Right renal cortex interstitium (tissue), 3 donors: ENCODE data around the gene KRTAP5-5. TPM values are rescaled to one million over a fixed set of nuclear protein-coding genes. Genes with fewer than 3 reads are reported as not detected.
A peak's percentile ranks its signal among the peaks of the same experiment; 100 is the strongest.
"Not testable (repeated sequence)": the region's sequence is repeated elsewhere in the genome, so short reads cannot be mapped to it uniquely, and the experiment has no call there.

Source experiments
- DNase-seq, 3 donors: peaks; one replicate each; pipeline ENCODE4 v3.0.0-alpha.2; 2013; ENCODE audit warnings: low read depth in 3 of 3, low spot score in 2 of 3
- polyA plus RNA-seq, 3 donors: library from polyadenylated mRNA; unstranded; fragments of 120-200 nt; gene quantifications; one replicate each; pipeline ENCODE4 v1.2.1, GENCODE V29; 2013; ENCODE audit not compliant: insufficient read length in 3 of 3

KRTAP5-5 gene
- polyA plus RNA-seq, 3 donors: not detected

DNA sequence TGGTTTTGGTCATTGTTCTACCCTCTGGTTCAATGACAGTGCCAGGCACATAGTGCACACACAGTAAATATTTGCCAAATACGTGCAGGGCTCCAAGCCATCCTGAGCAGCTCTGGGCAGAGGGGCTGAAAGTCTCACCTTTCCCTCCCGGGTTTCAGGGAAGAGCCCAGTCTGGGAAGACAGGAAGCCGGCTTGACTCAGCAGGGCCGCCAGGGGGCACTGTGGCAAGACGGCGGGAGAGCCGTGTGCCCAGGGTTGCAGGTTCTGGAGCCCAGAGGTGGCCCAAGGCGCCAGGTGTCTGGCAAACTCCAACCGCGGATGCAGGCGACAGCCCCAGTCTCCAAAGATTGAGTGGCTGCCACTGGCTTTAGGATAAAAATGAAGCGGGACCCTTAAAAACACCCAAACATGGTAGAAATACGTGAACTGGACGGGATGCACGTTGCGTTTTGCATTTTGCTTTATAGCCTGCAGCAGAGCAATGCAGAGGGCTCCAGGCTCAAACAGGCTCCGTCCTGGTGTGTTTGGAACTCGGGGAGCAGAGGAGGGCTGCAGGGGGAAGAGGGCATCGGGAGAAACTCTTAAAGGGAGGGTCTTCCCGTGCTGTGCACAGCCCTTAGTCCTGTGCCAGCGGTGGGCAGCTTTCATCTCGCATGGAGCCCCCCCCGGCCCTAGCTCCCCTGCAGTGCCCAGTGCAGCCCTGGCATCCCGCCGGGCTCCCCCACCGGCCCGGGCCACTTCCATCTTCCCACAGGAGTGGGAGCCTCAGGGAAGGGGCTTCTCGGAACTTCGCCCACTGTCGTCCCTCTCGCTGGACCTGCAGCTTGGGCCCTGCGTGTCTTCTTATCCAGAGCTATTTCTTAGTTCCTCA lies 10.7 kb downstream of the KRTAP5-5 start:
- no peak for DNase-seq

GRCh38 chr11:1641096-1641495 lies 11.5 kb downstream of the KRTAP5-5 start:
- no peak for DNase-seq

- DNase-seq: no peak
These were observed 12.9 kb downstream of the KRTAP5-5 start for GRCh38 chr11:1642288-1643145.

DNA sequence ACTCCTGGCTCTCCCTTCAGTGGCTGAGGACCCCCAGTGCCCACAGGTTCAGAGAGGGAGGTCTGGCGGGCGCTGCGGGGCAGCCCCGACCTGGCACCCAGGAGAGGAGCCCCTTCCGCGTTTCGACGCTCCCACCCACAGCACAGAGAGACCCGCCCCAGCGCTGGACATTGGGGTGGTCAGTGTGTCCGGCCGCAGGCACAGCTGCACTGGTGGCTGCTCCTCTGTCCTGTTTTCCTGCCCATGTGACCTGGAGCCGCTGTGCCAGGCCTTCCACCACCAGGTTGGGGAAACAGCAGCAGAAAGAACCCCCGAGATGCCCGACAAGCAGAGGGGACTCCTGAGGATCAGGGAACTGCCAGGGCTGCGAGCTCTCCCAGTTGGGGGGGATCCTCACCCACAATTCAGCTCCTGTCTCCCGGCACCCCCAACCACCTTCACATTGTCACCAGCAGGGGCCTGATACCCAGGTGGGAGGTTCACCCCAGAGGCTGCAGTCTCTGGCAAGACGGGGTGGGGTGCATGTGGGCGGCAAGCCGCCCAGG lies 13.6 kb downstream of the KRTAP5-5 start:
- no peak for DNase-seq

GRCh38 chr11:1644601-1645356 lies 15.2 kb downstream of the KRTAP5-5 start:
- no peak for DNase-seq

GRCh38 chr11:1645357-1645821 lies 15.8 kb downstream of the KRTAP5-5 start:
- DNase-seq: no peak

- not testable (repeated sequence) for DNase-seq
These were observed 17.0 kb downstream of the KRTAP5-5 start for GRCh38 chr11:1646540-1646939.

DNA sequence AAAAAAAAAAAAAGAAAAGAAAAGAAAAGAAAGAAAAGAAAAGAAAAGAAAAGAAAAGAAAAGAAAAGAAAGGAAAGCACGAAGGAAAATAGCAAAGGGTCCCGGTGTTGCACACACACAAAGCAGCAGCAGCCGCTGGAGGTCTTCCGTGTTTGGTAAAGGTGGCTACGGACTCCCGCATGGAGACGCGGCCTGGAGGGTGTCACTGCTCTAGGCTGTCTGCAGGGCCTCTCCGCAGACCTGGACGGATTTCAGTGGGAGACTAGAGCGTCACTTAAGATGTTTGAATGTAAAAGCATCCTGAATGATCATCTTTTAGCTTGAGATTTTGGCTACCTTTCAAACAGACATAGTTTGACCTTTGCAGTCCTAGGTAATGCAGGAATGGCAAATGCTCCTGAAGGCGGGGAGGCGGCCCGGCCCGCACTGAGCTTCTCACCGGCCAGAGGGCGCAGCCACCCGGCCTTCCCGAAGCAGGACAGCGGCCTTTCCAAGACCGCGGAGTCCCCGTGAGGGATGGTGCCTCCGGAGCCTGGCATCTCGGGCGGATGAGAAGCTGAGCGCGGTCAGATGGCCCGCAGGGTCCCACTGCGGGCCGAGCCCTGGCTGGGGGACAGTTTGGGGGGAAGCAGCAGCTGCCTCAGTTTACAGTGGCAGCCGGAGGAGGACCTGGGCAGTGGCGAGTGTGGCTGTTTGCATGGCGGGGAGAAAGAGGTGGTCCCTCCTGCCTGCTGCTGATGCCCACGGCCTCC lies 18.5 kb downstream of the KRTAP5-5 start:
- DNase-seq: no peak

- no peak for DNase-seq
These were observed 19.3 kb downstream of the KRTAP5-5 start for GRCh38 chr11:1648653-1649420.

DNA sequence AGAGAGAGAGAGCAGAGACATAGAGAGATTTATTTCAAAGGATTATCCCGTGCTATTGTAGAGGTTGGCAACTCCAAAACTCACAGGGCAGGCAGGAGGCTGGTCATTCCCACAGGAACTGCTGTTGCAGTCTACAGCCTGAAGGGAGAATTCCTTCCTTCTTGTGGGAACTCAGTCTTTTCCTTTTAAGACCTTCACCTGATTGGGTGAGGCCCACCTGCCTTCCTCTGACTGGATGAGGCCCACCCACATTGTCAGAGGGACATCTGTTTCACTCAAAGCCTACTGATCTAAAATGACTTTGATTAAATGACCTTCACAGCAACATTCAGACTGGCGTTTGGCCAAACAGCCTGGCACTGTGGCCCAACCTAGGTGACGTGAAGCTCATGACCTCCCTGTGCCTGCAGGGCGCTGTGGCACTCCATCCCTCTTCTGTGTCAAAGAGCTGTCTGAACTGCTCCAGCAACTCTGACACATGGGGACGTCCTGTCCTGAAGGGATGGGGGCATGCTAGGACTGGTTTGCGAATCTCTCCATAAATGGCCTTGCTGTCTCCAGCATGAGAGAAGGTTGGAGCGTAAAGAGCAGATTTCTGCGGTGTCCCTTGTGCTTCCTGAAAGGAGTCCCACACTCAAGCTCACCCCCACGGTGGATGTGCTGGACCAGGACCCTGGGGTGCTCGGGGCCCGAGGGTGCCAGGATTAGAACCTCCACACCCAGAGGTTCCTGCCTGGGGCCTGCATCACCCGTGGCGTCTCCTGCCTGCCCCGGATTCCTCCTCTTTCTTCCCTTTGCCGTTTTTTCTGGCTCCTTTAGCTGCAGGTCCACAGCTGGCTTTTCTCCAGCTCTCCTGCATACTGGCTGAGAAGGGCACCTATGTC lies 20.7 kb downstream of the KRTAP5-5 start:
- DNase-seq: no peak

GRCh38 chr11:1650918-1651262 lies 21.3 kb downstream of the KRTAP5-5 start:
- no peak for DNase-seq

- no peak for DNase-seq
These were observed 21.9 kb downstream of the KRTAP5-5 start for GRCh38 chr11:1651411-1651980.

DNA sequence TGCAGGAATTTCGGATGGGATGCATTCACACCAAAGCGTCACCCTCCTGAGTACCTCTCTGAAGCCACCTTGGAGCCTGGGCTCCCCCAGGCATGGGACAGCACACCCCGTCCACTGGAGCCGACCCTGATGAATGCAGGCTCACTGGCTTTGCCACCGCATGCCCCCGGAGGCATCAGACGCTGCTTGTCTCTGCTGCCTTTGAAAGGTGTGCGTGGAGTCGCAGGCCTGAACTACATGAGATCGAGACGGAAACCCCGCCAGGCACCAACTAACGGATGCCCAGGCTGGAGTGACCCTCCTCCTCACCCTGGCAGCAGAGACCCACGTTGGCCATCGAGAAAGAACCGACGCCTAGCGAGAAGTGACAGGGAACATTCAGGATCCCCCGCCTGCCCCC lies 22.5 kb downstream of the KRTAP5-5 start:
- no peak for DNase-seq

- no peak for DNase-seq
These were observed 22.8 kb downstream of the KRTAP5-5 start for GRCh38 chr11:1652442-1652770.

- DNase-seq: peak in 1 of 3 donors; percentile 43
These were observed 23.4 kb downstream of the KRTAP5-5 start for GRCh38 chr11:1652771-1653540.

GRCh38 chr11:1653541-1654387 lies 24.2 kb downstream of the KRTAP5-5 start:
- DNase-seq: no peak
